Measurements from ENCODE around the gene CHCHD6.

Gene CHCHD6

GRCh38 chr3:126713199-126713598 is 9.2 kb downstream of the CHCHD6 start:
- no peak for TF ChIP-seq CTCF (IDR thresholded peaks at IDR 0.05; ENCODE audit: low read depth, low read length)

GRCh38 chr3:126714276-126714900 is 10.3 kb downstream of the CHCHD6 start:
- no peak overlapping the region for H3K4me3 ChIP-seq (ENCODE audit: low read depth, low read length)
- no peak for TF ChIP-seq CTCF (IDR thresholded peaks at IDR 0.05; ENCODE audit: low read depth, low read length)

More at GRCh38 chr3:126713199-126713598, 9.2 kb downstream of the CHCHD6 start:
- no peak overlapping the region for H3K4me3 ChIP-seq (ENCODE audit: low read depth, low read length)

GRCh38 chr3:126714921-126715320 is 10.9 kb downstream of the CHCHD6 start:
- TF ChIP-seq CTCF (IDR thresholded peaks at IDR 0.05; ENCODE audit: low read depth, low read length): no peak
- H3K4me3 ChIP-seq (ENCODE audit: low read depth, low read length): no peak overlapping the region

GRCh38 chr3:126715432-126715831 is 11.4 kb downstream of the CHCHD6 start:
- no peak overlapping the region for H3K4me3 ChIP-seq (ENCODE audit: low read depth, low read length)
- TF ChIP-seq CTCF (IDR thresholded peaks at IDR 0.05; ENCODE audit: low read depth, low read length): no peak

- no peak overlapping the region for H3K4me3 ChIP-seq (ENCODE audit: low read depth, low read length)
- no peak for TF ChIP-seq CTCF (IDR thresholded peaks at IDR 0.05; ENCODE audit: low read depth, low read length)
Measured at GRCh38 chr3:126716057-126716456, 12.0 kb downstream of the CHCHD6 start.

- no peak overlapping the region for H3K4me3 ChIP-seq (ENCODE audit: low read depth, low read length)
- TF ChIP-seq CTCF (IDR thresholded peaks at IDR 0.05; ENCODE audit: low read depth, low read length): no peak
Measured at GRCh38 chr3:126718561-126719445, 14.8 kb downstream of the CHCHD6 start.

- H3K4me3 ChIP-seq (ENCODE audit: low read depth, low read length): no peak overlapping the region
- no peak for TF ChIP-seq CTCF (IDR thresholded peaks at IDR 0.05; ENCODE audit: low read depth, low read length)
Measured at GRCh38 chr3:126720596-126720995, 16.6 kb downstream of the CHCHD6 start.

Measured in WI38 (cell line).